Measurements from ENCODE around the gene HEATR5B.

GRCh38 chr2:36960773-36961172, 123.4 kb downstream of the HEATR5B start:
- no peak for TF ChIP-seq PAX5 (IDR thresholded peaks at IDR 0.05; ENCODE audit: insufficient read depth, low read length, severe bottlenecking)
- no peak for TF ChIP-seq TAF1 (IDR thresholded peaks at IDR 0.05; ENCODE audit: low read depth, low read length)
- no peak for TF ChIP-seq POLR2A (IDR thresholded peaks at IDR 0.05; ENCODE audit: low read depth, low read length)
- no peak for TF ChIP-seq POLR2AphosphoS5 (IDR thresholded peaks at IDR 0.05; ENCODE audit: low read depth, low read length)
- no peak for TF ChIP-seq SPI1 (IDR thresholded peaks at IDR 0.05; ENCODE audit: low read depth, low read length)

All from GM12891 (cell line).